OCI-LY7 (cell line): ENCODE results near the gene CENPQ. TPM values are rescaled to one million over a fixed set of nuclear protein-coding genes. Genes with fewer than 3 reads are reported as not detected.

Source experiments
- BruUV-seq: library from RNA; stranded (reverse); fragments of 400-500 nt; replicated peaks from 2 replicates; lab custom pipeline; 2021; lab: Mats Ljungman, UMichigan
- CTCF ChIA-PET: fragments of 300-600 bp; sonication (Branson Sonifier 250); formaldehyde crosslinking; loops from one replicate; lab custom pipeline; 2022; ENCODE audit warnings: antibody characterized with exemption; ENCODE audit not compliant: unreplicated experiment; lab: Charles Lee
- POLR2A ChIA-PET: fragments of 300-600 bp; sonication (Branson Sonifier 250); formaldehyde crosslinking; loops from one replicate; lab custom pipeline; 2022; ENCODE audit warnings: antibody characterized with exemption; lab: Charles Lee
- DNase-seq: peaks from one replicate; pipeline ENCODE4 v3.0.0-alpha.2; 2015; ENCODE audit warnings: low spot score
- H2AFZ ChIP-seq: fragments of 200-600 bp; sonication (generic), shearing (Covaris generic); 2 replicates; pipeline ENCODE4 v1.6.1; 2014; ENCODE audit warnings: mild to moderate bottlenecking, antibody characterized with exemption, low read length, moderate library complexity
- H3K27ac ChIP-seq: fragments of 200-600 bp; sonication (generic); 2 replicates; pipeline ENCODE4 v1.5.1; 2014; ENCODE audit warnings: mixed run types, low read depth, mild to moderate bottlenecking, moderate library complexity, low read length, inconsistent platforms; ENCODE audit not compliant: poor library complexity, severe bottlenecking
- H3K36me3 ChIP-seq: fragments of 200-600 bp; sonication (generic); 2 replicates; pipeline ENCODE4 v1.6.1; 2014; ENCODE audit warnings: mild to moderate bottlenecking, antibody characterized with exemption, low read length, moderate library complexity, mixed read lengths; ENCODE audit not compliant: insufficient read depth
- H3K4me1 ChIP-seq: fragments of 200-600 bp; sonication (generic); 2 replicates; pipeline ENCODE4 v1.5.1; 2014; ENCODE audit warnings: mild to moderate bottlenecking, low read length; ENCODE audit not compliant: insufficient read depth, poor library complexity, severe bottlenecking
- H3K4me2 ChIP-seq: fragments of 200-600 bp; sonication (generic); 2 replicates; pipeline ENCODE4 v1.6.1; 2014; ENCODE audit warnings: mild to moderate bottlenecking, low read length
- H3K4me3 ChIP-seq: fragments of 200-600 bp; sonication (generic); 2 replicates; pipeline ENCODE4 v1.5.1; 2014; ENCODE audit warnings: mild to moderate bottlenecking, low read depth, low read length; ENCODE audit not compliant: poor library complexity, severe bottlenecking
- H3K79me2 ChIP-seq: fragments of 200-600 bp; sonication (generic); 2 replicates; pipeline ENCODE4 v1.6.1; 2016; ENCODE audit warnings: low read depth, mild to moderate bottlenecking, low read length, moderate library complexity, mixed read lengths; ENCODE audit not compliant: insufficient read depth
- H3K9me2 ChIP-seq: fragments of 200-600 bp; sonication (generic); 2 replicates; pipeline ENCODE4 v1.6.1; 2016; ENCODE audit warnings: mild to moderate bottlenecking, low read length, mixed read lengths; ENCODE audit not compliant: insufficient read depth
- H3K9me3 ChIP-seq: fragments of 200-600 bp; sonication (generic); 2 replicates; pipeline ENCODE4 v1.6.1; 2014; ENCODE audit warnings: mild to moderate bottlenecking, mixed run types, low read length, mixed read lengths
- H4K20me1 ChIP-seq: fragments of 200-600 bp; sonication (generic); 2 replicates; pipeline ENCODE4 v1.6.1; 2014; ENCODE audit warnings: mild to moderate bottlenecking, antibody characterized with exemption, low read length, moderate library complexity, mixed read lengths; ENCODE audit not compliant: insufficient read depth
- EZH2phosphoT487 ChIP-seq: fragments of 200-600 bp; sonication (generic); IDR thresholded peaks from 2 replicates; pipeline ENCODE4 v1.6.1; 2018; ENCODE audit warnings: low read depth, borderline replicate concordance, mild to moderate bottlenecking, mixed run types, antibody characterized with exemption, low read length, moderate library complexity, mixed read lengths
- intact Hi-C: fragments of 100-400 bp; cut with micrococcal nuclease; formaldehyde crosslinking; loops from one replicate; pipeline ENCODE4 v1.10.0; 2022; ENCODE audit not compliant: unreplicated experiment
- total RNA-seq, 2 experiments: library from RNA; depleted of rRNA in 1 of 2; stranded (reverse); fragments of >200 nt in 1 of 2; shearing (Covaris generic) in 1 of 2; gene quantifications; 2 replicates each; pipeline ENCODE4 v1.2.3, GENCODE V29; 2014 to 2022
- TF ChIP-seq, protein P1 (sequence below): fragments of 200-600 bp; sonication (generic); conservative IDR thresholded peaks from 2 replicates; pipeline ENCODE4 v1.5.1; 2014; ENCODE audit warnings: mild to moderate bottlenecking, antibody characterized with exemption, low read length, moderate library complexity, mixed read lengths

The CENPQ gene
- total RNA-seq, 2 experiments from 2014 or later = 7.4 to 10.4 TPM

DNA sequence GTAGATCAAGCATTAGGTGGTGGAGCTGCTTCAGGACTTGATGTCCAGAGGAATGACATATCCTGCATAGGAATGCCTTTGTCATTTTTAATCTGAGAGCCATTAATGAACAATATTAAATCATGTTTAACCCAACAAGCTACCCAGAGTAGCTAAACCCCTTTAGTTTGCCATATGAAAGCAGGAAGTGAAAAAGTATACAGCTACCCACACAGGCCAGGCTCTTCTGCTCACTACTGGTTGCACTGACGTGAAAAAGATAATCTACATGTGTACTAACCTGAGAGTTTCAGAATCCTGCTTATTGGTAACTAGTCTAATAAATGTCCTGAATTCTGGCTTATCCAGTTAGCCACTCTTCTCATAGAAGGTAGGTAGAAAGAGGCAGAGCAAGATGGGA is 56.5 kb downstream of the CENPQ start:
- H3K4me2 ChIP-seq = no peak overlapping the region
- DNase-seq = no peak
- TF ChIP-seq, protein P1, sequence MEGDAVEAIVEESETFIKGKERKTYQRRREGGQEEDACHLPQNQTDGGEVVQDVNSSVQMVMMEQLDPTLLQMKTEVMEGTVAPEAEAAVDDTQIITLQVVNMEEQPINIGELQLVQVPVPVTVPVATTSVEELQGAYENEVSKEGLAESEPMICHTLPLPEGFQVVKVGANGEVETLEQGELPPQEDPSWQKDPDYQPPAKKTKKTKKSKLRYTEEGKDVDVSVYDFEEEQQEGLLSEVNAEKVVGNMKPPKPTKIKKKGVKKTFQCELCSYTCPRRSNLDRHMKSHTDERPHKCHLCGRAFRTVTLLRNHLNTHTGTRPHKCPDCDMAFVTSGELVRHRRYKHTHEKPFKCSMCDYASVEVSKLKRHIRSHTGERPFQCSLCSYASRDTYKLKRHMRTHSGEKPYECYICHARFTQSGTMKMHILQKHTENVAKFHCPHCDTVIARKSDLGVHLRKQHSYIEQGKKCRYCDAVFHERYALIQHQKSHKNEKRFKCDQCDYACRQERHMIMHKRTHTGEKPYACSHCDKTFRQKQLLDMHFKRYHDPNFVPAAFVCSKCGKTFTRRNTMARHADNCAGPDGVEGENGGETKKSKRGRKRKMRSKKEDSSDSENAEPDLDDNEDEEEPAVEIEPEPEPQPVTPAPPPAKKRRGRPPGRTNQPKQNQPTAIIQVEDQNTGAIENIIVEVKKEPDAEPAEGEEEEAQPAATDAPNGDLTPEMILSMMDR = no peak
- TF ChIP-seq EZH2phosphoT487 = no peak
- ChIA-PET CTCF (no interaction called here), POLR2A (no interaction called here)
- no TSS peak for BruUV-seq
- H2AFZ ChIP-seq = no peak overlapping the region
- no peaks in the 10 kb centered on the region for H3K9me3 ChIP-seq
- no peaks in the 10 kb centered on the region for H3K36me3 ChIP-seq
- intact Hi-C loops = no loop called here
- H3K27ac ChIP-seq = no peak overlapping the region
- H4K20me1 ChIP-seq = no peaks in the 10 kb centered on the region
- H3K4me1 ChIP-seq = no peaks in the 10 kb centered on the region
- H3K79me2 ChIP-seq = no peaks in the 10 kb centered on the region
- H3K9me2 ChIP-seq = no peaks in the 10 kb centered on the region
- no peak overlapping the region for H3K4me3 ChIP-seq

DNA sequence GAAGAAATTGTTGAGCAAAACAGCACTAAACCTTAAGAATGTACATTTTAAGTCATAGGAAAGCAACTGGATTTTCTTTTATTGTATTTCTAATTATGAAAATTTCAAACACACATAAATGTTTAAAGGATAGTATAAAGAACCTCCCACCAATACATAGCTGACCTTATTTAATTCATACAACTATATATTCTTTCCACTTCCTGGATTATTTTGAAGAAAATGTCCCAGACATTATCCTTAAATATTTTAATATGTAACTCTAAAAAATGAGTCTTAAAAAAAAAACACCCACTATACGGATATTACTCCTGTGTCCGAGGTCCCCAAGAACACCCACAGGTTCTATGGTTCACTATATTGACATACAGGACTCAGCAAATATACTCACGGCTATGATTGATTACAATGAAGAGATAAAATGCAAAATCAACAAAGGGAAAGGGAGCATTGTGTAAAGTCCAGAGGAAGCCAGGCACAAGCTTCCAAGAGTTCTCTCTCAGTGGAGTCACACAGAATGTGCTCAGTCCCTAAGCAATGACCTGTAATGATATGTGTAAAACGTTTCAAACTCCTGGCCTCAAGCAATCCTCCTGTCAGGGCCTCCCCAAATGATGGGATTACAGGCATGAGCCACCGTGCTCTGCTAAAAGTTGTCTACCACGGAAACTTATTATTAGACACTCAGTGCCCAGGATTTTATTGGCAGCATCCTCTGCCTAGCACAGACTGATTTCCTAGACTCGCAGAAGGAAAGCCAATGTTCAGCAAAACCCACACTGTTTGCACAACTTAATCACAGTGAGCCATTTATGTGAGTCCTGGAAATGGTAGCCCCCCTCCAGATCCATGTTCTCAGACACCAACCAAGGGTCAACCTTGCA is 59.8 kb downstream of the CENPQ start:
- Histone ChIP-seq H4K20me1 (no peaks in the 10 kb centered on the region), H3K9me2 (no peaks in the 10 kb centered on the region), H3K9me3 (no peaks in the 10 kb centered on the region), H3K27ac (no peak overlapping the region), H3K4me3 (no peak overlapping the region), H3K79me2 (no peaks in the 10 kb centered on the region), H3K36me3 (no peaks in the 10 kb centered on the region), H3K4me2 (no peak overlapping the region), H2AFZ (no peak overlapping the region), H3K4me1 (no peaks in the 10 kb centered on the region)
- TF ChIP-seq EZH2phosphoT487 = no peak
- TF ChIP-seq, protein P1 = no peak
- intact Hi-C loops = no loop called here
- CTCF ChIA-PET = no interaction called here
- no peak for DNase-seq
- POLR2A ChIA-PET = no interaction called here
- no TSS peak for BruUV-seq

DNA sequence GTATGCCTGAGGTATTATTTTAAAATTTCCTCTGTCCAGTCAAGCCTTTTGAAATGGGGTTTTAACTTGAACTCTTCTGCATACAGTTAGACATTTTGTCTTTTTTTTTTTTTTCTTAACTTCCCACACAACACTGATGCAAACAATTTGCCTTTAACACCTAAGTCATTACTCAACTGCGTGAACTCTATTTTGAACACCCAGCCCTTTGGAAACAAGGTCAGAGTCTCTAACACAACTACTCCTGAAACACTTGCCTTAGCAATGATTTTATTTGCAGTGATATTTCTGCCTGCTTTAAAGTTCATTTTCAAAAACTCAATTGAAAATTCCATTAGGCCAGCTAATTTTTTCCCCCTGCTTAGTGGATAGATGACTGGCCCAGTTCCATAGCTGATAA is 60.7 kb downstream of the CENPQ start:
- no peaks in the 10 kb centered on the region for H3K79me2 ChIP-seq
- DNase-seq = no peak
- no peaks in the 10 kb centered on the region for H3K9me3 ChIP-seq
- CTCF ChIA-PET = no interaction called here
- no peaks in the 10 kb centered on the region for H3K9me2 ChIP-seq
- intact Hi-C loops = no loop called here
- no peak for TF ChIP-seq EZH2phosphoT487
- TF ChIP-seq, protein P1 = no peak
- H3K4me2 ChIP-seq = no peak overlapping the region
- no peaks in the 10 kb centered on the region for H3K36me3 ChIP-seq
- no TSS peak for BruUV-seq
- POLR2A ChIA-PET = no interaction called here
- H3K4me1 ChIP-seq = no peaks in the 10 kb centered on the region
- H3K4me3 ChIP-seq = no peak overlapping the region
- H2AFZ ChIP-seq = no peak overlapping the region
- no peak overlapping the region for H3K27ac ChIP-seq
- no peaks in the 10 kb centered on the region for H4K20me1 ChIP-seq
